ENCODE measurements around the gene PEA15. TPM values are rescaled to one million over a fixed set of nuclear protein-coding genes. Genes with fewer than 3 reads are reported as not detected.

Gene PEA15, protein sequence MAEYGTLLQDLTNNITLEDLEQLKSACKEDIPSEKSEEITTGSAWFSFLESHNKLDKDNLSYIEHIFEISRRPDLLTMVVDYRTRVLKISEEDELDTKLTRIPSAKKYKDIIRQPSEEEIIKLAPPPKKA
- 324 TPM for total RNA-seq

GRCh38 chr1:160205242-160206035 lies at the start of gene PEA15:
Gene PEA15 (plus strand): TSS chr1:160205384. CDS start chr1:160211545, 6,161 bp downstream.
- DNase-seq (ENCODE audit: low spot score), result peak; percentile 87
- peak; percentile 90 for ATAC-seq
- intact Hi-C loops (cut with DNase I), result no loop called here

- intact Hi-C loops (cut with DNase I), result no loop called here
- DNase-seq (ENCODE audit: low spot score) (no peak), ATAC-seq (no peak)
These were observed 48.8 kb upstream of the PEA15 start for GRCh38 chr1:160156361-160156760.

GRCh38 chr1:160157174-160157573 lies 48.0 kb upstream of the PEA15 start:
- ATAC-seq (no peak), DNase-seq (ENCODE audit: low spot score) (no peak)
- intact Hi-C loops (cut with DNase I), result no loop called here

DNA sequence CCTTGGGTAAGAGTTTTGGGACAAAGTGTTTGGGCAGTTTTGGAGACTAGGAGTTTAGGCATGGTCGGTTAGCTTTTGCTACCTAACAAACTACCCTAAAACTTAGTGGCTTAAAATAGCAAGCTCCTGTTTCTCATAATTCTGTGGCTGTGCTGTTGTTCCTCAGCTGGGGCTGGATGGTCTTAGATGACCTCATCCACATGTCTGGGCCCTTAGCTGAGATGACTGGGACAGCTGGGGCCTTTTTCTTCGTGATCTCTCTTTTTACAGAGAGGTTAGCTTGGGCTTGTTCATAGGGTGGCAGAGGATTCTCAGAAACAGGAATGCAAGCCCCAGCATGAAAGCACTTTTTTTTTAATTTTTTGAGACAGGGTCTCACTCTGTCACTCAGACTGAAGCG lies 47.2 kb upstream of the PEA15 start:
- intact Hi-C loops (cut with DNase I), result no loop called here
- ATAC-seq, result no peak
- no peak for DNase-seq (ENCODE audit: low spot score)

GRCh38 chr1:160158534-160158933 lies 46.6 kb upstream of the PEA15 start:
- no peak for ATAC-seq
- DNase-seq (ENCODE audit: low spot score), result no peak
- intact Hi-C loops (cut with DNase I), result no loop called here

GRCh38 chr1:160159846-160160245 lies 45.3 kb upstream of the PEA15 start:
- intact Hi-C loops (cut with DNase I), result no loop called here
- DNase-seq (ENCODE audit: low spot score) (no peak), ATAC-seq (no peak)

DNA sequence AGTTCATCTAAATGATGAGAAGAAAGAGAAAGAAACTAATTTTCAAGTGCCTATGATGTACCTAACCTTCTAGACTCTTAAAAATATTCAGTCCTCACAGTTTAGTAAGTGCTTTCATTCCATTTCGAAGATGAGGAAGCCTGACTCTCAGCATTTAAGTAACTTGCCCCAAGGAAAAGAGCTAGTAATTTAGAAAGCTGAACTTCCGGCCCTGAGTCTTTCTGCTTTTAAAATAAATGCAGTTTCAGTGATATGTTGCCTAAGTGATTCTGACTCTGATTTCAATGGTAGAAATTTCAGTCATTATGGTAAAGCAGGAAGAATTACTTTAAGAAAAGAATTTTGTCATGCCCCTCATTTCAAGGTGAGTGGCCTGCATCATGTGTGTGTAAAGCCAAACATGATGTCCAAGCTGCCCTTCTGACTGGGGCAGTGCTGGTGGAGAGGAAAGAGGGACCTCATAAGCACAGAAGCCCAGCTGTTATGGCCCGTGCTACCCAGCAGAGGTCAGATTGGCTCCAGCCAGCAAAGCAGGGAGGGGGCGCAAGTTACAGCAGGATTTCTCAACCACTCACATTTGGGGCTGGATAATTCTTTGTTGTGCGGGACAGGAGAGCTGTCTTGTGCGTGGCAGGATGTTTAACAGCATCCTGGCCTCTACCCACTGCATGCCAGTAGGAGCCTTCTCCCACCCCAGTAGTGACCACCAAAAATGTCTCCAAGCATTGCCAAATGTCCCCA lies 43.0 kb upstream of the PEA15 start:
- DNase-seq (ENCODE audit: low spot score) (no peak), ATAC-seq (peak; percentile 79)
- intact Hi-C loops (cut with DNase I), result no loop called here

- DNase-seq (ENCODE audit: low spot score) (no peak), ATAC-seq (no peak)
- intact Hi-C loops (cut with DNase I), result no loop called here
These were observed 42.3 kb upstream of the PEA15 start for GRCh38 chr1:160162931-160163330.

GRCh38 chr1:160163615-160164014 lies 41.6 kb upstream of the PEA15 start:
- DNase-seq (ENCODE audit: low spot score) (no peak), ATAC-seq (peak; percentile 33)
- intact Hi-C loops (cut with DNase I), result no loop called here

- no peak for ATAC-seq
- DNase-seq (ENCODE audit: low spot score), result no peak
- intact Hi-C loops (cut with DNase I), result no loop called here
These were observed 41.1 kb upstream of the PEA15 start for GRCh38 chr1:160164121-160164520.

DNA sequence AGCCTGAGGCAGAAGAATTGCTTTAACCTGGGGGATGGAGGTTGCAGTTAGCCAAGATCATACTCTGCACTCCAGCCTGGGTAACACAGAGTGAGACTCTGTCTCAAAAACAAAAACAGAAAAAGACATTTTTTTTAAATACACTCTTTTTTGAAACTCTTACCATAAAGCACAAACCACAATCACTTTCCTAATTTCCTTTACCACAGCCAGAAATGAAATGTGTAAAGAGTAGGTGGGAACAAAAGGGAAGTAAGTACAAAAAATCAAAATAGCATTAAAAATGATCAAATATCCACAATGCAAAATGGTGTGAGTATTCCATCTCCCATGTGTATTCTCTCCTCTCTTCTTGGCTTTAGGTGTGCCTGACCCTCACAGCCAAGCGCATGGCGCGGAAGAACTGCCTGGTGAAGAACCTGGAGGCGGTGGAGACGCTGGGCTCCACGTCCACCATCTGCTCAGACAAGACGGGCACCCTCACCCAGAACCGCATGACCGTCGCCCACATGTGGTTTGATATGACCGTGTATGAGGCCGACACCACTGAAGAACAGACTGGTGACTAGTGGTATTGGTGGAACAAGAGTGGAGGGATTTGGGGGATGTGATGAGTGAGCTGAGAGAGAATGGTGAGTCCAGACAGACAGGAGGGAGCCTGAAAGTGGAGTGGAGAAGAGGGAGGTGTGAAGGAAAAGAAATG lies 38.9 kb upstream of the PEA15 start:
- no peak for DNase-seq (ENCODE audit: low spot score)
- no peak for ATAC-seq
- intact Hi-C loops (cut with DNase I), result no loop called here

- DNase-seq (ENCODE audit: low spot score) (no peak), ATAC-seq (no peak)
- intact Hi-C loops (cut with DNase I), result no loop called here
These were observed 38.1 kb upstream of the PEA15 start for GRCh38 chr1:160167056-160167455.

GRCh38 chr1:160167580-160167979 lies 37.6 kb upstream of the PEA15 start:
- intact Hi-C loops (cut with DNase I), result no loop called here
- ATAC-seq (no peak), DNase-seq (ENCODE audit: low spot score) (no peak)

DNA sequence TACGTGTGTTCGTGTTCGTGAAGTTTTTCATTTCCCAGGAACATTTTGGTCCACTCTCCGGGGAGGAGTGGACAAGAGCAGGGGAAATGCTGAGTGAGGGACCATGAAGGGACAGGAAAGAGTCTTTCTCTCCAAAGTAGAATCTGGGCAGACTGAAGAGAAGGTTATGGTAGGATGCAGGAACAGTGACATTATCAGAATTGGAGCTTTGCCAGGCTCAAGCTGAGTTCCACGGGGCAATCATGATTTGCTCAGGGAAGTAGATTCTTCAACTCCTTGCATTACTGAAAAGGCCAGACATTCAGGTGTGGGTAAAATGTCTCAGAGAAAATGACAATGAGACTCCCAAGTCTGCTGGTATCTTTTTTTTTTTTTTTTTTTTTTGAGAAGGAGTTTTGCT lies 37.2 kb upstream of the PEA15 start:
- no peak for ATAC-seq
- intact Hi-C loops (cut with DNase I), result no loop called here
- no peak for DNase-seq (ENCODE audit: low spot score)

- DNase-seq (ENCODE audit: low spot score) (no peak), ATAC-seq (peak; percentile 77)
- intact Hi-C loops (cut with DNase I), result no loop called here
These were observed 36.4 kb upstream of the PEA15 start for GRCh38 chr1:160168609-160169369.

DNA sequence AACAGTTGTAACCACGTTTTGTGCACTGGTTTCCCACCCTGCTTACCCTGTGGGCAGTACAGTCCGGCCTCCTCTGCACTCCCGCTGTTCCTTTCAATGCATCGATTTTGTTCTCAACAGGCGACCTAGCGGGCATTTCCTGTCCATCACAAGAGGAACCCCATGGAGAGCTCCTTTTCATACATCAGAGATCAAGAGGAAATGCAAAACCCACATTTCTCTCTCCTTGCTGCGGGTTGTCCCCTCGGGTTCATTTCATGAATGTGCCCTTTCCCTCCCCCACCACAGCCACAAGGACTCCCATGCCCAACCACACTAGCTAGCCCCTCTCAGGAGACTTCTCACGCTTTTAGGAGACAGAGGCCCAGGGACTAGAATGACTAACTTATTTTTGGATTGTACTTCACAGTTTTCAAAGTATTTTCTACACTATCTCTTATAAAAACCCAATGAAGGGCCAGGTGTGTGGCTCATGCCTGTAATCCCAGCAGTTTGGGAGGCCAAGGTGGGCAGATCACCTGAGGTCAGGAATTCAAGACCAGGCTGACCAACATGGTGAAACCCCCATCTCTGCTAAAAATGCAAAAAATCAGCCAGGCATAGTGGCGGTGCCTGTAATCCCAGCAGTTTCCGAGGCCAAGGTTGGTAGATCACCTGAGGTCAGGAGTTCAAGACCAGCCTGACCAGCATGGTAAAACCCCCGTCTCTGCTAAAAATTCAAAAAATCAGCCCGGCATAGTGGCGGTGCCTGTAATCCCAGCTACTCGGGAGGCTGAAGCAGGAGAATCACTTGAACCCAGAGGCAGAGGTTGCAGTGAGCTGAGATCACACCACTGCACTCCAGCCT lies 35.4 kb upstream of the PEA15 start:
- ATAC-seq, result no peak
- intact Hi-C loops (cut with DNase I), result no loop called here

GRCh38 chr1:160171354-160171753 lies 33.8 kb upstream of the PEA15 start:
- intact Hi-C loops (cut with DNase I), result no loop called here
- no peak for DNase-seq (ENCODE audit: low spot score)
- no peak for ATAC-seq

More for the DNA sequence above, 35.4 kb upstream of the PEA15 start:
- no peak for DNase-seq (ENCODE audit: low spot score)

GRCh38 chr1:160171980-160172379 lies 33.2 kb upstream of the PEA15 start:
- no peak for ATAC-seq
- intact Hi-C loops (cut with DNase I), result no loop called here
- DNase-seq (ENCODE audit: low spot score), result no peak

Data from sciatic nerve (tissue), 2 donors.